ENCODE results near the gene ACHE.
"Not testable (repeated sequence)": the region's sequence is repeated elsewhere in the genome, so short reads cannot be mapped to it uniquely, and the experiment has no call there.

The ACHE gene

GRCh38 chr7:100861616-100861985 is 34.1 kb downstream of the ACHE start:
- no peak for DNase-seq (ENCODE audit: low spot score)

GRCh38 chr7:100860702-100861615 is 34.7 kb downstream of the ACHE start:
- no peak for DNase-seq (ENCODE audit: low spot score)

- DNase-seq (ENCODE audit: low spot score) = no peak
These were observed 35.8 kb downstream of the ACHE start for GRCh38 chr7:100859856-100860255.

GRCh38 chr7:100856871-100857282 is 38.8 kb downstream of the ACHE start:
- no peak for DNase-seq (ENCODE audit: low spot score)

- no peak for DNase-seq (ENCODE audit: low spot score)
These were observed 40.2 kb downstream of the ACHE start for GRCh38 chr7:100855515-100855914.

GRCh38 chr7:100854899-100855298 is 40.8 kb downstream of the ACHE start:
- not testable (repeated sequence) for DNase-seq (ENCODE audit: low spot score)

GRCh38 chr7:100854146-100854895 is 41.4 kb downstream of the ACHE start:
- DNase-seq (ENCODE audit: low spot score) = no peak

GRCh38 chr7:100852048-100852872 is 43.4 kb downstream of the ACHE start, which contains the start of gene SLC12A9:
Gene SLC12A9, plus strand, starts transcription at chr7:100852713. Its CDS starts 1,485 bp downstream, at chr7:100854198.
- DNase-seq (ENCODE audit: low spot score) = peak; percentile 97

GRCh38 chr7:100847360-100847759 is 48.3 kb downstream of the ACHE start:
- DNase-seq (ENCODE audit: low spot score) = no peak

- DNase-seq (ENCODE audit: low spot score) = no peak
These were observed 55.1 kb downstream of the ACHE start for GRCh38 chr7:100840470-100841100.

Data from HuH-7.5 (cell line).